Chondrocyte (in vitro differentiated cells): ENCODE measurements around the gene IRAK2. TPM values are rescaled to one million over a fixed set of nuclear protein-coding genes. Genes with fewer than 3 reads are reported as not detected.
A peak's percentile ranks its signal among the peaks of the same experiment; 100 is the strongest.

ENCODE experiments used
- DNase-seq: peaks from one replicate; pipeline ENCODE4 v3.0.0; 2021; ENCODE audit warnings: mixed read lengths, low spot score
- H3K27ac Mint-ChIP-seq: one replicate; pipeline ENCODE4 v1.8.0; 2021; ENCODE audit warnings: mild to moderate bottlenecking, moderate library complexity, mixed read lengths; ENCODE audit not compliant: unreplicated experiment
- H3K27me3 Mint-ChIP-seq: 2 replicates; pipeline ENCODE4 v1.8.0; 2021; ENCODE audit warnings: low read depth, mixed read lengths
- H3K36me3 Mint-ChIP-seq: 2 replicates; pipeline ENCODE4 v1.8.0; 2021; ENCODE audit warnings: low read depth, mixed read lengths
- H3K4me1 Mint-ChIP-seq: 2 replicates; pipeline ENCODE4 v1.8.0; 2021; ENCODE audit warnings: low read depth, mild to moderate bottlenecking, mixed read lengths
- H3K4me3 Mint-ChIP-seq: one replicate; pipeline ENCODE4 v1.8.0; 2021; ENCODE audit warnings: mild to moderate bottlenecking, moderate library complexity, mixed read lengths; ENCODE audit not compliant: unreplicated experiment
- H3K9me3 Mint-ChIP-seq: 2 replicates; pipeline ENCODE4 v1.8.0; 2021; ENCODE audit warnings: low read depth, mixed read lengths
- CTCF ChIP-seq: fragments of 200-600 bp; sonication (generic); IDR thresholded peaks from 2 replicates; pipeline ENCODE4 v1.5.0; 2021; ENCODE audit warnings: antibody characterized with exemption, mild to moderate bottlenecking, moderate library complexity
- total RNA-seq: library from RNA; stranded (reverse); gene quantifications from 3 replicates; pipeline ENCODE4 v1.2.1, GENCODE V29; 2021

Gene IRAK2
- total RNA-seq, 1 donor from 2014 or later = 1.6 TPM

DNA sequence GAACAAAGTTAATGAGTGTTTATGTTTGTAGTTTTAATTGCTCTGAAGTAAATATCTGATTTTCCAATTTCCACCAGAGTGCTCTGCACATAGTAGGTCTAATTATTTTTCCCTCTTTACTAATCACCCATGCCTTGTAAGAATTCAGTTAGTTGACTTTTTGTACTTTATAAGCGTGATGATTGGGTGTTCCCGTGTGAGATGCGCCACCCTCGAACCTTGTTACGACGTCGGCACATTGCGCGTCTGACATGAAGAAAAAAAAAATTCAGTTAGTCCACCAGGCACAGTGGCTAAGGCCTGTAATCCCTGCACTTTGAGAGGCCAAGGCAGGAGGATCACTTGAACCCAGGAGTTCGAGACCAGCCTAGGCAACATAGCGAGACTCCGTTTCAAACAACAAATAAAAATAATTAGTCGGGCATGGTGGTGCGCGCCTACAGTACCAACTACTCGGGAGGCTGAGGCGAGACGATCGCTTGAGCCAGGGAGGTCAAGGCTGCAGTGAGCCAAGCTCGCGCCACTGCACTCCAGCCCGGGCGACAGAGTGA, 23.6 kb upstream of the IRAK2 start:
- no peak for TF ChIP-seq CTCF
- peak overlapping the region; percentile 97 for H3K27ac Mint-ChIP-seq
- no peaks in the 10 kb centered on the region for H3K27me3 Mint-ChIP-seq
- no peaks in the 10 kb centered on the region for H3K9me3 Mint-ChIP-seq
- no peak for DNase-seq
- H3K4me3 Mint-ChIP-seq = peak overlapping the region; percentile 80
- H3K36me3 Mint-ChIP-seq = peaks cover 5% of the 10 kb centered on the region
- peaks cover 26% of the 10 kb centered on the region for H3K4me1 Mint-ChIP-seq

- Mint-ChIP-seq H3K9me3 (no peaks in the 10 kb centered on the region), H3K36me3 (peaks cover 10% of the 10 kb centered on the region), H3K27me3 (no peaks in the 10 kb centered on the region), H3K4me3 (peak overlapping the region; percentile 80), H3K27ac (peak overlapping the region; percentile 97), H3K4me1 (peaks cover 33% of the 10 kb centered on the region)
- TF ChIP-seq CTCF = no peak
- DNase-seq = no peak
Observed at GRCh38 chr3:10142707-10143560, 21.8 kb upstream of the IRAK2 start.

DNA sequence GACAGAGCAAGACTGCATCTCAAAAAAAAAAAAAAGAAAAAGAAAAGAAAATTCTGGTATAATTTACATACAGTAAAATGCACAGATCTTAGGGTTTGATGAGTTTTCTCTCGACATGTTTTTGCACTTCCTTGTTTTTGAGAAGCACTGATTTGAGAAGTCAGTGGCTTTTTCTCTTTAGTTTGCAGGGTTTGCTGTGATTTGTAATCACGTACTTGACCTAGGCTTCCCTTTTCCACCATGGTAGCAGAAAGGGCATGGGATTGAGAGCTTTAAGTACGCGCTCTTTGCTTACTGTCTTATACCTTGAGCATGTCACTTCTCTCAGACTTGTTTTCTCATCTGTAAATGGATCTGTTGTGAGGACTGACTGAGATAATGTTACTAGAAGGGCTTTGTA, 19.0 kb upstream of the IRAK2 start:
- TF ChIP-seq CTCF = no peak
- H3K27ac Mint-ChIP-seq = no peak overlapping the region
- peaks cover 22% of the 10 kb centered on the region for H3K36me3 Mint-ChIP-seq
- DNase-seq = no peak
- no peaks in the 10 kb centered on the region for H3K27me3 Mint-ChIP-seq
- H3K9me3 Mint-ChIP-seq = no peaks in the 10 kb centered on the region
- no peak overlapping the region for H3K4me3 Mint-ChIP-seq
- H3K4me1 Mint-ChIP-seq = peaks cover 33% of the 10 kb centered on the region

- H3K27me3 Mint-ChIP-seq = no peaks in the 10 kb centered on the region
- H3K27ac Mint-ChIP-seq = no peak overlapping the region
- no peaks in the 10 kb centered on the region for H3K9me3 Mint-ChIP-seq
Observed at GRCh38 chr3:10149226-10149625, 15.5 kb upstream of the IRAK2 start.

More at GRCh38 chr3:10149226-10149625, 15.5 kb upstream of the IRAK2 start:
- no peak overlapping the region for H3K4me3 Mint-ChIP-seq
- no peak for TF ChIP-seq CTCF
- H3K36me3 Mint-ChIP-seq = peaks cover 29% of the 10 kb centered on the region
- DNase-seq = no peak
- peaks cover 15% of the 10 kb centered on the region for H3K4me1 Mint-ChIP-seq
